HEK293T (cell line): ENCODE measurements around the gene PDZK1.
"Not testable (repeated sequence)": the region's sequence is repeated elsewhere in the genome, so short reads cannot be mapped to it uniquely, and the experiment has no call there.

Experiments
- ARNT ChIP-seq: fragments of 450-650 bp; IDR thresholded peaks from 2 replicates; pipeline ENCODE4 v1.6.1; 2017; ENCODE audit warnings: mild to moderate bottlenecking
- BHLHE40 ChIP-seq: fragments of 450-650 bp; IDR thresholded peaks from 2 replicates; pipeline ENCODE4 v1.6.1; 2016; ENCODE audit warnings: mild to moderate bottlenecking, moderate library complexity, borderline replicate concordance
- ELF4 ChIP-seq: fragments of 450-650 bp; IDR thresholded peaks from 2 replicates; pipeline ENCODE4 v1.6.1; 2017; ENCODE audit warnings: antibody characterized with exemption
- FOXA1 ChIP-seq: fragments of 450-650 bp; IDR thresholded peaks from 2 replicates; pipeline ENCODE4 v1.6.1; 2016; ENCODE audit warnings: mild to moderate bottlenecking
- FOXK2 ChIP-seq: fragments of 450-650 bp; IDR thresholded peaks from 2 replicates; pipeline ENCODE4 v1.6.1; 2016; ENCODE audit warnings: mild to moderate bottlenecking
- FOXM1 ChIP-seq: fragments of 450-650 bp; IDR thresholded peaks from 2 replicates; pipeline ENCODE4 v1.6.1; 2017; ENCODE audit warnings: mild to moderate bottlenecking, borderline replicate concordance
- L3MBTL2 ChIP-seq: fragments of 450-650 bp; conservative IDR thresholded peaks from 2 replicates; pipeline ENCODE4 v1.6.1; 2016; ENCODE audit warnings: mild to moderate bottlenecking
- LEF1 ChIP-seq: fragments of 450-650 bp; IDR thresholded peaks from 2 replicates; pipeline ENCODE4 v1.6.1; 2017; ENCODE audit warnings: mild to moderate bottlenecking, borderline replicate concordance
- SP1 ChIP-seq: fragments of 450-650 bp; IDR thresholded peaks from 2 replicates; pipeline ENCODE4 v1.6.1; 2017
- SUZ12 ChIP-seq: fragments of 450-650 bp; IDR thresholded peaks from 2 replicates; pipeline ENCODE4 v1.6.1; 2016; ENCODE audit warnings: mild to moderate bottlenecking
- TARDBP ChIP-seq: fragments of 450-650 bp; IDR thresholded peaks from 2 replicates; pipeline ENCODE4 v1.6.1; 2016
- ZNF384 ChIP-seq: fragments of 450-650 bp; IDR thresholded peaks from 2 replicates; pipeline ENCODE4 v1.6.1; 2016

- not testable (repeated sequence) for TF ChIP-seq FOXM1, SP1, LEF1, ARNT, TARDBP, SUZ12, FOXA1, L3MBTL2, ELF4, BHLHE40, FOXK2, ZNF384
Observed at GRCh38 chr1:145643990-145644389, 63.2 kb downstream of the PDZK1 start.
